Neural progenitor cell (in vitro differentiated cells): ENCODE measurements around the gene BMPR1B.
"Not testable (repeated sequence)": the region's sequence is repeated elsewhere in the genome, so short reads cannot be mapped to it uniquely, and the experiment has no call there.

ENCODE experiments used
- EZH2 ChIP-seq: fragments of 200-600 bp; sonication (generic); IDR thresholded peaks from 2 replicates; pipeline ENCODE4 v1.6.1; 2017; ENCODE audit warnings: antibody characterized with exemption, mild to moderate bottlenecking, moderate library complexity
- EZH2phosphoT487 ChIP-seq: fragments of 200-600 bp; sonication (generic); IDR thresholded peaks from 2 replicates; pipeline ENCODE4 v1.6.1; 2017; ENCODE audit warnings: antibody characterized with exemption
- TF ChIP-seq, protein P1 (sequence below): fragments of 200-600 bp; sonication (generic); IDR thresholded peaks from 2 replicates; pipeline ENCODE4 v1.5.1; 2017; ENCODE audit warnings: antibody characterized with exemption, mild to moderate bottlenecking

DNA sequence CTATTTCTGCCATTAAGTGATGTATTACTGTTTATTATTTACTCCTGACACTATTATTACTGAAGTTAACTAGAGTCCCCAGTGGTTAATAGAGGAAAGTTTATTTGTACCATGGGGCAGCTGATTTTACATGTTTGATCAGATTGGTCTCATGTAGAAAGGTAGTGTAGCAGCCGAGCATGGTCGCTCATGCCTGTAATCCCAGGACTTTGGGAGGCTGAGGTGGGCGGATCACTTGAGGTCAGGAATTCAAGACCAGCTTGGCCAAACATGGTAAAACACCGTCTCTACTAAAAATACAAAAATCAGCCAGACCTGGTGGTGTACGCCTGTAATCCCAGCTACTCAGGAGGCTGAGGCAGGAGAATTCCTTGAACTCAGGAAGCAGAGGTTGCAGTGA, 74.6 kb downstream of the BMPR1B start:
- TF ChIP-seq, protein P1, sequence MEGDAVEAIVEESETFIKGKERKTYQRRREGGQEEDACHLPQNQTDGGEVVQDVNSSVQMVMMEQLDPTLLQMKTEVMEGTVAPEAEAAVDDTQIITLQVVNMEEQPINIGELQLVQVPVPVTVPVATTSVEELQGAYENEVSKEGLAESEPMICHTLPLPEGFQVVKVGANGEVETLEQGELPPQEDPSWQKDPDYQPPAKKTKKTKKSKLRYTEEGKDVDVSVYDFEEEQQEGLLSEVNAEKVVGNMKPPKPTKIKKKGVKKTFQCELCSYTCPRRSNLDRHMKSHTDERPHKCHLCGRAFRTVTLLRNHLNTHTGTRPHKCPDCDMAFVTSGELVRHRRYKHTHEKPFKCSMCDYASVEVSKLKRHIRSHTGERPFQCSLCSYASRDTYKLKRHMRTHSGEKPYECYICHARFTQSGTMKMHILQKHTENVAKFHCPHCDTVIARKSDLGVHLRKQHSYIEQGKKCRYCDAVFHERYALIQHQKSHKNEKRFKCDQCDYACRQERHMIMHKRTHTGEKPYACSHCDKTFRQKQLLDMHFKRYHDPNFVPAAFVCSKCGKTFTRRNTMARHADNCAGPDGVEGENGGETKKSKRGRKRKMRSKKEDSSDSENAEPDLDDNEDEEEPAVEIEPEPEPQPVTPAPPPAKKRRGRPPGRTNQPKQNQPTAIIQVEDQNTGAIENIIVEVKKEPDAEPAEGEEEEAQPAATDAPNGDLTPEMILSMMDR, result not testable (repeated sequence)
- TF ChIP-seq EZH2phosphoT487, EZH2: not testable (repeated sequence)
